CD8-positive, alpha-beta memory T cell (primary cell): Measurements from ENCODE around the gene NEGR1. TPM values are rescaled to one million over a fixed set of nuclear protein-coding genes. Genes with fewer than 3 reads are reported as not detected.

Source experiments
- CTCF ChIA-PET: fragments of 350-600 bp; sonication (Branson Sonifier 250); formaldehyde crosslinking; loops from one replicate; lab custom pipeline; 2021; ENCODE audit warnings: antibody characterized with exemption; lab: Charles Lee
- POLR2A ChIA-PET: fragments of 350-600 bp; sonication (Branson Sonifier 250); formaldehyde crosslinking; loops from one replicate; lab custom pipeline; 2021; ENCODE audit warnings: antibody characterized with exemption; lab: Charles Lee
- DNase-seq, 5 donors: peaks; one replicate each; pipeline versions ENCODE4 v3.0.0 to v3.0.0-alpha.2; 2020 to 2022; ENCODE audit warnings: mixed read lengths in 1 of 5
- H3K27ac ChIP-seq: one replicate; pipeline ENCODE4 v1.7.0; 2013; ENCODE audit warnings: low read depth, mild to moderate bottlenecking, low read length, moderate library complexity
- H3K27me3 ChIP-seq: 2 replicates; pipeline ENCODE4 v1.7.0; 2013; ENCODE audit warnings: low read length, mild to moderate bottlenecking; ENCODE audit not compliant: insufficient read depth, poor library complexity, severe bottlenecking
- H3K36me3 ChIP-seq: 2 replicates; pipeline ENCODE4 v1.7.0; 2013; ENCODE audit warnings: mild to moderate bottlenecking, low read length, moderate library complexity; ENCODE audit not compliant: insufficient read depth
- H3K4me1 ChIP-seq: 2 replicates; pipeline ENCODE4 v1.7.0; 2013; ENCODE audit warnings: mild to moderate bottlenecking, low read length, moderate library complexity; ENCODE audit not compliant: insufficient read depth
- H3K4me3 ChIP-seq: 2 replicates; pipeline ENCODE4 v1.7.0; 2013; ENCODE audit warnings: mild to moderate bottlenecking, low read length
- H3K9me3 ChIP-seq: 2 replicates; pipeline ENCODE4 v1.7.0; 2013; ENCODE audit warnings: mild to moderate bottlenecking, low read length
- H3K27ac Mint-ChIP-seq, 8 donors: one replicate each; pipeline ENCODE4 v1.8.0; 2020 to 2021; ENCODE audit warnings: mixed read lengths in 8 of 8, mild to moderate bottlenecking in 6 of 8, inconsistent platforms in 3 of 8, moderate library complexity in 3 of 8
- H3K27me3 Mint-ChIP-seq, 2 donors: one replicate each; pipeline ENCODE4 v1.8.0; 2020 to 2021; ENCODE audit warnings: mixed read lengths in 2 of 2, mild to moderate bottlenecking in 1 of 2, moderate library complexity in 1 of 2
- H3K36me3 Mint-ChIP-seq, 3 donors: one replicate each; pipeline ENCODE4 v1.8.0; 2020 to 2021; ENCODE audit warnings: mixed read lengths in 3 of 3, inconsistent platforms in 1 of 3, mild to moderate bottlenecking in 1 of 3
- H3K4me1 Mint-ChIP-seq, 3 donors: one replicate each; pipeline ENCODE4 v1.8.0; 2020 to 2021; ENCODE audit warnings: mixed read lengths in 3 of 3, inconsistent platforms in 1 of 3, mild to moderate bottlenecking in 1 of 3
- H3K4me3 Mint-ChIP-seq, 7 donors: one replicate each; pipeline ENCODE4 v1.8.0; 2020 to 2021; ENCODE audit warnings: mixed read lengths in 7 of 7, mild to moderate bottlenecking in 6 of 7, moderate library complexity in 4 of 7, inconsistent platforms in 2 of 7
- H3K9me3 Mint-ChIP-seq, 5 donors: one replicate each; pipeline ENCODE4 v1.8.0; 2020 to 2022; ENCODE audit warnings: mixed read lengths in 5 of 5, mild to moderate bottlenecking in 3 of 5, moderate library complexity in 2 of 5, inconsistent platforms in 1 of 5
- polyA plus RNA-seq: library from polyadenylated mRNA; unstranded; fragments of 300-500 nt; fragmentation: Illumina TruSeq; gene quantifications from one replicate; pipeline ENCODE4 v1.2.3, GENCODE V29; 2021
- total RNA-seq, 2 experiments: library from RNA; stranded (reverse); gene quantifications; one replicate each; pipeline ENCODE4 v1.2.3, GENCODE V29; 2021

The NEGR1 gene
- total and polyA plus RNA-seq, 3 experiments from 2014 or later, result not detected

GRCh38 chr1:72229893-72230292 is 52.4 kb downstream of the NEGR1 start:
- DNase-seq, result no peak
- no peaks in the 10 kb centered on the region for H3K4me1 ChIP-seq
- no peak overlapping the region for H3K27ac ChIP-seq
- ChIA-PET POLR2A (no interaction called here), CTCF (no interaction called here)
- H3K4me1 Mint-ChIP-seq, result no peaks in the 10 kb centered on the region
- H3K36me3 Mint-ChIP-seq, result no peaks in the 10 kb centered on the region
- H3K9me3 Mint-ChIP-seq, result peaks cover 8 to 23% (median 11%) of the 10 kb centered on the region in 5 donors
- H3K4me3 ChIP-seq, result no peak overlapping the region
- H3K27me3 ChIP-seq, result no peaks in the 10 kb centered on the region
- H3K9me3 ChIP-seq, result no peaks in the 10 kb centered on the region
- H3K27me3 Mint-ChIP-seq, result no peaks in the 10 kb centered on the region
- no peaks in the 10 kb centered on the region for H3K36me3 ChIP-seq
- no peak overlapping the region for H3K4me3 Mint-ChIP-seq
- no peak overlapping the region for H3K27ac Mint-ChIP-seq

GRCh38 chr1:72227667-72228066 is 54.7 kb downstream of the NEGR1 start:
- DNase-seq, result no peak
- Mint-ChIP-seq H3K36me3 (no peaks in the 10 kb centered on the region), H3K27me3 (no peaks in the 10 kb centered on the region), H3K27ac (no peak overlapping the region), H3K9me3 (peaks cover 2 to 17% (median 5%) of the 10 kb centered on the region in 5 donors), H3K4me3 (no peak overlapping the region), H3K4me1 (no peaks in the 10 kb centered on the region)
- Histone ChIP-seq H3K36me3 (no peaks in the 10 kb centered on the region), H3K27me3 (no peaks in the 10 kb centered on the region), H3K9me3 (no peaks in the 10 kb centered on the region), H3K4me3 (no peak overlapping the region), H3K4me1 (no peaks in the 10 kb centered on the region), H3K27ac (no peak overlapping the region)
- ChIA-PET POLR2A (no interaction called here), CTCF (no interaction called here)

GRCh38 chr1:72224506-72224905 is 57.8 kb downstream of the NEGR1 start:
- ChIA-PET CTCF (no interaction called here), POLR2A (no interaction called here)
- H3K9me3 ChIP-seq, result no peaks in the 10 kb centered on the region
- H3K4me1 ChIP-seq, result no peaks in the 10 kb centered on the region
- H3K4me3 Mint-ChIP-seq, result no peak overlapping the region
- no peaks in the 10 kb centered on the region for H3K4me1 Mint-ChIP-seq
- no peaks in the 10 kb centered on the region for H3K36me3 ChIP-seq
- no peaks in the 10 kb centered on the region for H3K36me3 Mint-ChIP-seq
- H3K4me3 ChIP-seq, result no peak overlapping the region
- peaks cover 3 to 20% (median 5%) of the 10 kb centered on the region in 5 donors for H3K9me3 Mint-ChIP-seq
- no peaks in the 10 kb centered on the region for H3K27me3 ChIP-seq
- H3K27ac ChIP-seq, result no peak overlapping the region
- no peak for DNase-seq
- H3K27ac Mint-ChIP-seq, result no peak overlapping the region
- no peaks in the 10 kb centered on the region for H3K27me3 Mint-ChIP-seq

GRCh38 chr1:72221811-72222210 is 60.5 kb downstream of the NEGR1 start:
- no peak overlapping the region for H3K4me3 ChIP-seq
- H3K4me3 Mint-ChIP-seq, result no peak overlapping the region
- CTCF ChIA-PET, result no interaction called here
- no peaks in the 10 kb centered on the region for H3K27me3 Mint-ChIP-seq
- no peaks in the 10 kb centered on the region for H3K4me1 ChIP-seq
- no peaks in the 10 kb centered on the region for H3K36me3 ChIP-seq
- H3K36me3 Mint-ChIP-seq, result no peaks in the 10 kb centered on the region
- no peaks in the 10 kb centered on the region for H3K9me3 ChIP-seq
- H3K27ac ChIP-seq, result no peak overlapping the region
- no peak overlapping the region for H3K27ac Mint-ChIP-seq
- no peak for DNase-seq
- POLR2A ChIA-PET, result no interaction called here
- H3K9me3 Mint-ChIP-seq, result peaks cover 0 to 17% (median 2%) of the 10 kb centered on the region in 5 donors
- no peaks in the 10 kb centered on the region for H3K27me3 ChIP-seq
- no peaks in the 10 kb centered on the region for H3K4me1 Mint-ChIP-seq

GRCh38 chr1:72218141-72218739 is 64.1 kb downstream of the NEGR1 start:
- Histone ChIP-seq H3K4me1 (no peaks in the 10 kb centered on the region), H3K27ac (no peak overlapping the region), H3K36me3 (no peaks in the 10 kb centered on the region), H3K27me3 (no peaks in the 10 kb centered on the region), H3K9me3 (no peaks in the 10 kb centered on the region), H3K4me3 (no peak overlapping the region)
- Mint-ChIP-seq H3K4me1 (no peaks in the 10 kb centered on the region), H3K4me3 (no peak overlapping the region), H3K9me3 (peaks cover 0 to 7% (median 6%) of the 10 kb centered on the region in 5 donors), H3K27me3 (no peaks in the 10 kb centered on the region), H3K27ac (no peak overlapping the region), H3K36me3 (no peaks in the 10 kb centered on the region)
- POLR2A ChIA-PET, result no interaction called here
- CTCF ChIA-PET, result no interaction called here
- no peak for DNase-seq

GRCh38 chr1:72207059-72207458 is 75.3 kb downstream of the NEGR1 start:
- no peak for DNase-seq
- H3K9me3 Mint-ChIP-seq, result peaks cover 0 to 31% (median 2%) of the 10 kb centered on the region in 5 donors
- no peaks in the 10 kb centered on the region for H3K36me3 ChIP-seq
- no peaks in the 10 kb centered on the region for H3K4me1 ChIP-seq
- no peak overlapping the region for H3K4me3 ChIP-seq
- no peak overlapping the region for H3K27ac Mint-ChIP-seq
- H3K27ac ChIP-seq, result no peak overlapping the region
- no peak overlapping the region for H3K4me3 Mint-ChIP-seq
- H3K27me3 Mint-ChIP-seq, result no peaks in the 10 kb centered on the region
- H3K36me3 Mint-ChIP-seq, result no peaks in the 10 kb centered on the region
- H3K27me3 ChIP-seq, result no peaks in the 10 kb centered on the region
- CTCF ChIA-PET, result no interaction called here
- no peaks in the 10 kb centered on the region for H3K9me3 ChIP-seq
- POLR2A ChIA-PET, result no interaction called here
- no peaks in the 10 kb centered on the region for H3K4me1 Mint-ChIP-seq

GRCh38 chr1:72202761-72203160 is 79.6 kb downstream of the NEGR1 start:
- no peaks in the 10 kb centered on the region for H3K4me1 ChIP-seq
- no peak overlapping the region for H3K4me3 ChIP-seq
- no peaks in the 10 kb centered on the region for H3K27me3 ChIP-seq
- H3K27ac Mint-ChIP-seq, result no peak overlapping the region
- H3K36me3 Mint-ChIP-seq, result no peaks in the 10 kb centered on the region
- no peaks in the 10 kb centered on the region for H3K4me1 Mint-ChIP-seq
- H3K9me3 Mint-ChIP-seq, result peaks cover 1 to 36% (median 7%) of the 10 kb centered on the region in 5 donors
- no peaks in the 10 kb centered on the region for H3K27me3 Mint-ChIP-seq
- no peaks in the 10 kb centered on the region for H3K9me3 ChIP-seq
- no peak overlapping the region for H3K27ac ChIP-seq
- no peak overlapping the region for H3K4me3 Mint-ChIP-seq
- ChIA-PET CTCF (no interaction called here), POLR2A (no interaction called here)
- no peaks in the 10 kb centered on the region for H3K36me3 ChIP-seq
- no peak for DNase-seq

- H3K4me3 Mint-ChIP-seq, result no peak overlapping the region
- H3K36me3 ChIP-seq, result no peaks in the 10 kb centered on the region
- H3K4me1 ChIP-seq, result no peaks in the 10 kb centered on the region
- H3K36me3 Mint-ChIP-seq, result no peaks in the 10 kb centered on the region
- no peak overlapping the region for H3K27ac Mint-ChIP-seq
- no peaks in the 10 kb centered on the region for H3K4me1 Mint-ChIP-seq
- no peak overlapping the region for H3K27ac ChIP-seq
- ChIA-PET CTCF (no interaction called here), POLR2A (no interaction called here)
- no peak overlapping the region for H3K4me3 ChIP-seq
- no peaks in the 10 kb centered on the region for H3K27me3 Mint-ChIP-seq
- no peak for DNase-seq
- no peaks in the 10 kb centered on the region for H3K9me3 ChIP-seq
- no peaks in the 10 kb centered on the region for H3K27me3 ChIP-seq
- peaks cover 0 to 27% (median 7%) of the 10 kb centered on the region in 5 donors for H3K9me3 Mint-ChIP-seq
These were observed 84.6 kb downstream of the NEGR1 start for GRCh38 chr1:72197786-72198185.
